SW 1271 (cell line): ENCODE measurements around the gene CNTNAP2.

ENCODE experiments used
- DNase-seq, 2 experiments: peaks; one replicate each; lab custom pipeline; 2025; lab: John Stamatoyannopoulos, UW

CNTNAP2 gene

DNA sequence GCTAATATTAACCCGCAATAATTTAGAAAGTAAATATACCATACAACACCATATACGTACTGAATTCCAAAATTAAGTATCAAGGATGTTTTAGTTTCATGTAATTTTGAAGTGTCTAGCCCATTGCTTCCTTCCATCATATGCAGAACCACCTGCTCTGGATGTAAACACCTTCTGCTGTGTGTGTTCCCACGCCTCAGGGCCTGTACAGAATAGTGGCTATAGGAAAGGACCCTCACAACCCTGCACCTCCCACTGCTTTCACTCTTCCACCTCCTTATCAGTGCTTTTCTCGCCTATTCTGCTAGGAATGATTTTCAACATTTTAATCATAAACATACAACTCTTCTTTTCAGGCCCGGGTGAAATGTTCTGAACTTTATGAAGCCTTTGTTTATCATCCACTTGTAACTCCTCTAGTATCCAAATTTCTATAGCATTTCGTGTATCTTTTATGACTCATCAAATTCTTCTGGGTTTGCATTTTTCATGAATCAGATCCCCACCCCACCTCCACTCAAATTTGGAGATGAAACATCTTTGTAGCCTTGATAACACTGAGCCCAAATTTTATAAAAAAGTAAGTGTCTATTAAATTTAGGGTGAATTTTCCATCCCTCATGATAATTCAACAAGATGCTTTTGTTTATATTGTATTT lies 1367.2 kb downstream of the CNTNAP2 start:
- DNase-seq: no peak

DNA sequence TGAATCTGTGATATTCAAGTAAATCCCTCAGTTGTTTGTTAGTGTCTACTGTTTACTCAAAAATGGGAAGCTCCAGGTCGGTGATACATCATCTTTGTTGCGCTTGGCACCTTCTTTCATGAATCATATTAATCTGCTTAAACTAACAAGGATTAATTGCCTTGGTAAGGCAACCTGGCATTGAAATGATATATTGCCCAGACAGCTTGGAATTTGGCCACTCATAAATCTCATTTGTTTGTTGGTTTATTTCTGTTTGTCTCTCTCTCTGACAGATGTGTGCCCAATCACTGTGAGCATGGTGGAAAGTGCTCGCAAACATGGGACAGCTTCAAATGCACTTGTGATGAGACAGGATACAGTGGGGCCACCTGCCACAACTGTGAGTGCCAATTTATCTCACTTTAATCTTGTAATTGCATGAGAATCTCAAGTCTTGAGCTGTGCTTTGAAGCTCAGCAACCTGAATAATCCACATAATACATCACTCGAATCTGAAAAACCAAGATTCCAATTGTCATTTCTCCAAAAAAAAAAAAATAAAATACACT lies 1369.1 kb downstream of the CNTNAP2 start:
- no peak for DNase-seq

DNA sequence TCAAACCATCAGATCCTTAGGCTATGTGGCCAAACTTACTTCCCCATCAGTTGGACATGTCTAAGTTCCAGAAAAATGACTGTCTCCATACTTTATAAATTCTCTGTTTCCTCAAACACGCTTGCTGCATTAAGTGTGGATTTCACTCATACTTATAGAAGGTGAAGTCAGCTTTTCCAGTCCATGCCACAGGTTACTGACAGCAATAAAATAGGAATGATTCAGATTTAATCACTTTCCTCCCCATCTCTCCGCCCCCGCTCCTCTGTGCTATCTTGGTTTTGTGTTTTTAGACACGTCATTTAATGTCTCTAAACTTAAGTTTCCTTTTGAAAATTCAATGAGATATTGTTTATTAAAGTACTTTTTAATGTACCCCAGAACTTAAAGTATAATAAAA lies 1376.0 kb downstream of the CNTNAP2 start:
- DNase-seq: no peak

DNA sequence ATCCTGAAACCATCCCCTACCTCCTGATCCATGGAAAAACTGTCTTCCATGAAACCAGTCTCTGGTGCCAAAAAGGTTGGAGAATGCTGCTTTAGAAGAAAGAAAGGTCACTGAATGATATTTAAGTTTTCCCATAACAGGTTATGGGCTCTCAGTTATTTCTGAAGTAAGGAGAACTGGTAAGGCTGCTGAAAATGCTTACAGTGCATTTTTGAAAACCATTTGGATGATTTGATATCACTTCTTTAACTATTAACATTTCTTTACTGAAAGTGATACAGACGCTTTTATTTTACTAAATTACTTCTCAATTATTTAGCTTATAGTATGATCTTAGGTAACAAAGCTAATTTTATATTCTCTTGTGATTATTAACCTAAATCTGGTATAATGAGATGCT lies 1379.6 kb downstream of the CNTNAP2 start:
- no peak for DNase-seq

DNA sequence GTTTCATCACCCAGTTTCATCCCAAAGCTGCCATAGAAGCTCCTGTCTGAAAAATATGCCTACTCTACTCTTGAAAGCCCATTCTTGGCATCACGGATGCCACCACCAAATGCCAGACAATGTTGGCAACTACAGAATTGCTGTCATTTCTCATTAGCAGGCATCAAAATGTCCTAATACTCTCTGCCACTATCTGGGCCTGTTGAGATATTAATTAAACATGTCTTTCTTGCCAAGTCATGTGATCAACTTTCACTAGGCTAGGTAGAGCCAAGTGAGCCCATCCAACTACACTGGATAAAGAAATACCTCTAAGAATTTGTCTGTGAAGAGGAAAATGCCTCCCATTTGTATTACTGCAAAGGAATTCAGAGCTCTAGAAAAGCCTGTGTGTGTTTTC lies 1380.6 kb downstream of the CNTNAP2 start:
- DNase-seq: no peak

DNA sequence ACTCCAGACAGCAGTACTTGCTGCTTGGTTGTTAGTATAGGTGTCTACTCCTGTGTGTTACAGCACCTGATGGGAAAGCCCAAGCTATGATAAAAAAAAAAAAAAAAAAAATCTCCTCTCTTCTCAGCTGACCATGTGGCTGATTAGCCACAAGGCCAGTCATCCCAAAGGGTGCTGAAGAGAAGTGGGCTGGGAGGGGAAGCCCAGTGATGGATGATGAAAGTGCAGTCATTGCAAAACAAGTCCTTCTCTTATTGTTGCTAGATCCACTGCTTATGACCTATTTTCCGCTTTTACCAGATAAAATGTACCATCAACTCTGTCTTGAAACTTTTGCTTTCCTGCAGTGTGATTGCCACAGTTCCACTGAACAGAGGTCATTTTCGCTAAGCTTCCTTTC lies 1381.5 kb downstream of the CNTNAP2 start:
- no peak for DNase-seq

DNA sequence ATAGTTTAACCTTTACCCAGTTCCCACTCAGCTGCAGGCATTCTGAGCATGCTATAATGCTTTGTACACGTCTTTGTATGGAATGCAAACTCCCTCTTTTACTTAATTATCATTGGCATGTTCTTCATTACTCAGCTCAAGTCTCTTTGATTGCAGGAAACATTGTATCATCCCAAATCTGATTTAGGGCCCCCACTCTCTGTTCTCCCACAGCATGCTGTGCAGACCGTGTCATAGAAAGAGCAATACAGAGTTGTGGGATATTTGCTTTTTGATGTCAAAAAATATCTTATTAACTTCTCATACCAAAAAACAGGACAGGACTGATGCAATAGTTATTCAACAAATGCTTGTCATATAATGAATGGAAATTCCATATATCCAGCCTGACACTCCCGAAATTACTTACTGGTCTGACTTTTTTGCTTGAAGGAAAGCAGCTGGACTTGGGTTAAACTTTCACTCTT lies 1392.5 kb downstream of the CNTNAP2 start:
- DNase-seq: no peak

DNA sequence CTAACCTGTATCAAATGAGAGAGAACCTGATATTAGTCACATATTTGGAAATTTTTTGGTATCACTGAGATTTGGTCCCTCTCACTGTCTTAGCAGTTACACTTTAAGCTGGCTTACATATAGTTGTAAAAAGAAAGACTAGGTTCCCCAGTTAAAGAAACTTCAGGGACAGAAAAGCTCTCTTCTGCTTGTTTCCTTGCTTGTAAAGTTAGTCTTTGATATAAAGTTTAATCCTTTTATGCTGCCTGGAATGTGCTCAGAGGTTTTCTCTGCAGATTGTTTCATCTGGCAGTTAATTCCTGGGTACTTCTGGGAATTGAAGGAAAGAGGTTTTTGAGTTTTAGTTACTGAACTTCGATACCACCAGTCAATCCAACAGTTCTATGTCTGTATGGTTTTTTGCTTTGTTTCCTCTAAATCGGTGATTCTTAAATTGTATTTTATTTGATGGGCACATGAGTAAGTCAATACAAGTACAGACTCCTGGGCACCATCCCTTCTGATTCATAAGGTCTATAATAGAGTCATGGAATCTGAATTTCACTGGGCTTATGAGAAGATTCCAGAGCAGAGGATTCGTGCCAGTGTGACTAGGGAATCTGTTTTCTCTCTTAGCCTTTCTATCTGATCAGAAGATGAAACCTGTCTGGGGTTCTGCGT lies 1393.1 kb downstream of the CNTNAP2 start:
- DNase-seq: no peak

DNA sequence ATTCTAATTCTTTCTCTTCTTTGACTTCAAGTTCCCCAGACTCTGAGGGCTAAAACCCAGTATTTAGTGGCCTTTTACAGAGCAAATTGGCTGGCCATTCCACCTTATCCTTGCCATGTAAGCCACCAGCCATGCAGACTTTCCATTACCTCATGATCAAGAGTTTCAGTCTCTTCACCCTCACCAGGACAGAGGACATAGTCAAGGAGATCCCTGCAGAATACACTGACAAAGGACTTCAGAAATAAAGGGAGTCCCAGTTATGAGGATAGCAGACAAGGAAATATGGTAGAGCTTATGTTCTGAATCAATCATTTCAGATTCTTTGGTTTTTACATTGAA lies 1393.6 kb downstream of the CNTNAP2 start:
- no peak for DNase-seq

DNA sequence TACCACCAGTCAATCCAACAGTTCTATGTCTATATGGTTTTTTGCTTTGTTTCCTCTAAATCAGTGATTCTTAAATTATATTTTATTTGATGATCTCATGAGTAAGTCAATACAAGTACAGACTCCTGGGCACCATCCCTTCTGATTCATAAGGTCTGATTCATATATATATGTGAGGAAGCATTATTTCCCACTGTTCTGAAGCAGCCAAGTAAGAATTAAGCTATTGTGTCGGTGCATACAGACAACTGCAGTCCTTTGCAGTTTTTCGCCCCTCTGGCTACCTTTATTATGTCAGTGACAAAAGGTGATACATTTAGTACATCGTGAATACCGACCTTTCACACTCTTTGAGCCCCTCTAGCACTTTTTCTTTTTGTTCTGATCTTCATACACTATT lies 1394.3 kb downstream of the CNTNAP2 start:
- DNase-seq: no peak

DNA sequence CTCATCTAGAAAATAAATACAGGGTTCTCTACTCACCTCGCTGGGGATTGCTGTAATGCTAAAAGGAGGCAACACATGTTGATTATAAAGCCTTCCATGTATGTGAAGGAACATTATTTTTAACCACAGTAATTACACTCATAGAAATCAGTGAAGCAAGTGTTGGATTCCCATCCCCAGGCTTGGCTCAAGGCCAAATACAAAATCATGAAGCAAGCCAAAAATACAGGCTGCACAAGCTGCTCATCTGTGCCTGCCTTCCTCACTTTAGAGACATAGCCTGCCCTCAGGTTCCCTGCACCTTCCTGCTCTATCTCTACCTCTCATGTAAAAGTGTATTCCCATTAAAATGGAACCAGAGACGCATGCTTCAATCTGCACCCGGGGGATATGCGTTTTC lies 1396.8 kb downstream of the CNTNAP2 start:
- no peak for DNase-seq

DNA sequence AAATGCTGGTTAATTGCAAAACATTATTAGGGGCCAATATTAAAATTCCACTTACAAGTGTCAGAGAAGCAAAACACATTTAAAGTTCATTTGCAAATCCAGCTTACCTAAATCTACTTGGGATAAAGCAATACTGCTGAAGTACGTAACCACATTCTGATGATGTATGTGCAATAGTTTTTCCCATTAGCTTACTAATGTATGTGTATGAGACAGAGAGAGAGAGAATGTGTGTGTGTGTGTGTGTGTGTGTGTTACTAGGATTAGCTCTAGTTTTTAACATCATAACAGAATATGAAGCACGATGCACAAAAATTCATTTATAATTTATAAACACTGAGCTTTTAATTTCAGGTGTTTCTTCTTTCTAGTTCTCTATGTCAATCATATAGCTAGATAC lies 1399.8 kb downstream of the CNTNAP2 start:
- no peak for DNase-seq

DNA sequence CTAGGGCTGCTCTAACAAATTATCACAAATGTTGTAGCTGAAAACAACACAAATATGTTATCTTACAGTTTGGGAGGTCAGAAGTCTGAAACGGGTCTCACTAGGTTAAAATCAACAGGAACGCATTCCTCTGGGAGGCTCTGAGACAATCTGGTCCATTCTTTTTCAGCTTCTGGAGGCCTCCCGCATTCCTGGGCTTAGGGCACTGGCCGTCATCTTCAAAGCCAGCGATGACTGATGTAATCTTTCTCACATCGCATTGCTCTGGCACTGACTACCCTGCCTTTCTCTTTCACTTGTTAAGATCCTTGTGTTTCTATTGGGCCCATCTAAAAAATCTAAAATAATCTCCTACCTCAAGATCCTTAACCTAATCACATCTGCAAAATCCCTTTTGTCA lies 1402.5 kb downstream of the CNTNAP2 start:
- no peak for DNase-seq

DNA sequence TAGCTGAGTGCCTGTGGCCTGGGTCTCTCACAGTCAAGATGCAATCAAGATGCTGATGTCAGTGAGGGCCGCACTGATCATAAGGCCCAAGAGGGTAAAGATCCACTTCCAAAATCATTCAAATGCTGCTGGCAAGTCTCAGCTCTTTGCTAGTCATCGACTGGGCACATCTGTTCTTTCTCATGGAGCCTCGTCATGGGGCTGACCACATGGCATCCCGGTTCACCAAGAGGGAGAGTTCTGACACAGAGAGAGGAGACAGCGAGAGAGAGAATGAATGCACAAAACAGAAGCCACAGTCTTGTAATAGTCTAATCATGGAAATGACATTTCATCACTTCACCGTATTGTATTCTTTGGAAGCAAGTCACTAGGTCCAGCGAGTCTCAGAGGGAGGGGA lies 1406.5 kb downstream of the CNTNAP2 start:
- DNase-seq: no peak

DNA sequence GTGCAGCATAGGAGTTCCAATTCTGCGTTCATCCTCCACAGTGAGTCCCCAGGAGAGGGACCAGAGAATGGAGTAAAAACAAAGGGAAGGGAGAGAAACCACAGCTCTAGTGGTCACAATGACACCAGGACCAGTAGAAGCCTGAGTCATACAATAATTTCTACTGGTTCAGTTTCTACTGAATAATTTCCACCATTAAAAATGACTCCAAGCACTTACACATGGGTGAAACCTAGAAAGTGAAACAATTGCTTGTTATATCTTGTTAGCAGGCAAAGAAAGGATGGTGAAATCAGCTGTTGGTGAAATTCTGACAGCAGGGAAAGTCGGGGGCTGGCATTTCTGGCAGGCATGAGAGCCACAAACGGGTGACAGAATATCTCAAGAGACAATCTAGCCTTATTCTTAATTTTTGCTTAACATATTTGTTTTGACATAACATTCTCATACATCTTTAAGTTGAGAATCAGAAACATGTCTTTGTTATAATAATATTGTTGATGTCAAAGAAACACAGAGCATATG lies 1408.2 kb downstream of the CNTNAP2 start:
- DNase-seq: no peak

DNA sequence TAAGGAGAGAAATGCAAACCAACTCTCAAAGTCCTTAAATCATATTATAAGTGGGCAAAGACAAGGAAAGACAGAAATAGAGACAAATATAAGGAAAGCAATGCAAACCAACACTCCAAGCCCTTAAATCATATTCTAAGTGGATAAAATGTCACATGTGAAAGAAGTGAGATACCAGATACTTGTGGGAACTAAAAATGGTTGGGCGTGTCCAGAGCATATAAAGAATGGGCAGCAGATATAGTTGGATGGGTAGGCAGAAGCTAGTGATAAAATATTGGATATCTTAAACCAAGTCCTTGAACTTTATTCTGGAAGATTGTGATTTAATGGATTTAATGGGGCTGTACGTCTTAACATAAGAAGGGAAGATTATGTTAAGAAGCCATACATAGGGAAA lies 1408.7 kb downstream of the CNTNAP2 start:
- no peak for DNase-seq

DNA sequence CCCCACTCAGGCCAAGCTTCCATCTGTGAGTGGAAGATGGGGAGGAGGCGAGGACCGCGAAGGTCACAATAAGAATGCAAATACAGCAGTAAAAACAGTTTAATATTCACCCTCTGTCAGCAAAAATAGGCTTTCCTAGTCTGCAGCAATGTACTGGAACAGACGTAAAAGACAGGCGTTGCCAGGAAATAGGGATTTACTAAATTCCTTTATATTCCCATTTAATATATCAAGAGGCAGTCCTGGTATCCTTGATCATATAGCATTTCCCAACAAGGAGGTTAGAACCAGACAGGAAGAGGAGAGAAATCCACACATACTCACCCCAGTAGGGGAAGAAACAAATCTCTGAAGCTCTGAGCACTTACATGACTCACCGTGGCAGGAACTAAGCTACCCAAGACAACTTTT lies 1419.1 kb downstream of the CNTNAP2 start:
- DNase-seq: no peak

DNA sequence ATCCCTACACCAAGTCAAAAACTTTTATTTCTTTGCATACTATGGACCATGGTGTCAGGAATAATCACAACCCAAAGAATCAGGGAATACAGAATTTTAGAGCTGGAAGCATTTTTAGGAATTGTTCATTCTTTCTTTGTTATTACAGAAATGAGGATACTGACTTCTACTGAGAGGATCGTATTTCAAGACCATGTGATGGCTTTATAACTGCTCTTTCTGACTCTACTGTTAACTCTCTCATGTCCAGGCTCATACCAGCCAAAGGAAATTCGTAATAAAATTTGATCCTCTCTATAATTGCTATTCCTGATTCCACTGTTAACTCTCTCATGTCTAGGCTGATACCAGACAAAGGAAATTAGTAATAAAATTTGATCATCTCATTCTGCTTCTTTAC lies 1423.1 kb downstream of the CNTNAP2 start:
- no peak for DNase-seq

DNA sequence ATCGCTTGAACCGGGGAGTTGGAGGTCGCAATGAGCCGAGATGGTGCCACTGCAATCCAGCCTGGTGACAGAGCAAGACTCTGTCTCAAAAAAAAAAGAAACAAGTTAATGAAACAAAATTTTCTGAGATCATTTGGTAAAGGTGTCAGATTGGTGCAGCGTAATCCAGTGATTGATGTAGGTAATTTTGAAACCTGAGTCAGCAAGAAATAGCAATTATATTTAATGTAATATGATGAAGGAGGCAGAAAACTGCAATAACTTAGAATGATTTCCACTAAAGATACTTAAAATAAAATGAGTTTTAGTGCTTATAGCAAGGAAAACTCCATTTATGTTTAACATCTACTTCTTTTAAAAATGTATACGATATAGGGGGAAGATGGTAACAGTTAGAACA lies 1424.1 kb downstream of the CNTNAP2 start:
- no peak for DNase-seq

DNA sequence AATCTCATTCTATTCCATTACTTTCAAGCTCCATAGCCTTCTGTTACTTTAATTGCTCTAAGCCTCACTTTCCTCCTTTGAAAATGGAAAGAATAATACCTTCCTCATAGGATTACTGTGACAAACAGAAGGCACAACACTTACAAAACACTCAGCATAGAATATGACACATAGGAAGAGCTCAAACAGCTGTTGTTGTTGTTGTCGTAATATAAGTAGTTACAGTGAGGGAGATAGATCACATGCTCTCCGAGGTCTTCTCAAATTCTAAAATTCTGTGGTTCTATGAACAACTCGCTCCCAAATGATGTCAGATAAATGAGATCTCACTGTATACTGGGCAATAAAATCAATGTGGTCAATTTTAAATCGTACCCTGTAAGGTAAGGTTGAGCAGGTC lies 1424.7 kb downstream of the CNTNAP2 start:
- no peak for DNase-seq

DNA sequence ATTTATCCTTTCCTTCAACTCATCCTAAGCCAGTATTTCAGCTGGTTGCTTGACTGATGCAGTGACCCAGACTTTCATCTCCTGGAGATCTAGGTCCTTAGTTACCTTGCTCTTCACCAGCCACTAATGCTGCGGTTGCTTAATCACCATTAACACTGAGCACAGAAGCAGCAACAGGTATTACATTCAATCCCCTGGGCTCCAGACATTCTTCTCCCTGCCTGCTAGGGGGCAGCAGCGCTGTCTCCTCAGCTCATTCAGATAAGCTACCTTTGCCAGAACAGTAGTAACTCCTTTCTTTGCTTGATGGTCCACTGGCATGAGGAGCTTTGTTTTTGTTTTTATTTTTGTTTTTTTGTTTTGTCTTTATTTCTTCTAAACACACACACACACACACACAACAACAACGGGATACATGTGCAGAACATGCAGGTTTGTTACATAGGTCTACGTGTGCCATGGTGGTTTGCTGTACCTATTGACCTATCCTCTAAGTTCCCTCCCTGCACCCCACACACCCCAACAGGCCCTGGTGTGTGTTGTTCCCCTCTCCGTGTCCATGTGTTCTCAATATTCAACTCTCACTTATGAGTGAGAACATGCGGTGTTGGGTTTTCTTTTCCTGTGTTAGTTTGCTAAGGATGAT lies 1430.8 kb downstream of the CNTNAP2 start:
- DNase-seq: no peak

DNA sequence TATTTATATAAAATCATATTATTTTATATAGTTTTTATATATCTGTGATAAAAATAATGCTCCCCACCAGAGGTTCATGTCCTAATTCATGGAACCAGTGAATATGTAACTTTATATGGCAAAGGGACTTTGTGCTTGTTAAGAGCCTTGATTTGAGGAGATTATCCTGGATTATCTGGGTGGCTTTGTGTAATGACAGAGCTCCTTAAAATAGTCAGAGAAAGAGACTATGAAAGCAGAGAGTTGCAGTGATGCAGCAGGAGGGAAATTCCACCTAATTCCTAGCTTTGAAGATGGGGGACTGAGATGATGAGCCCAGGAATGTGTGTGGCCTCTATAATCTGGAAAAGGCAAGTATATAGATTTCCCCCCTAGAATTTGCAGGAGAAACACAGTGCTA lies 1439.7 kb downstream of the CNTNAP2 start:
- no peak for DNase-seq

DNA sequence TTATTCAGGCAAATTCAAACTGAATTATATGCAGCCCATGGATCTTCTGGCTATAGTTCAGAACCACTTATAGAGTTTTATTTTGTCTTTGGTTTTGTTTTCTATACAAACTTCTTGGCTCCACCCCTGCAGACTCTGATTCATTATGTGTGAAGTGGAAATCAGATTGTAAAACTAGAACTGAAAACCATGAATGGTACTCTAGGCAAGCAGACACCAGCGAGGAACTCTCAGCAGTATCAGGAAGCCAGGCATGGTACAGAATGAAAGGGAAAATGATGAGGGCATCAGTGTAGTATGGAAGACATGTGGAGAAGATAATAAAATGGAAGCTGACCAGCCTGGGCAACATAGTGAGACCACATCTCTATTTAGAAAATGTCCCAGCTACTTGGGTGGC lies 1447.1 kb downstream of the CNTNAP2 start:
- no peak for DNase-seq
